ENCODE measurements around the gene ACTG1.
A peak's percentile ranks its signal among the peaks of the same experiment; 100 is the strongest.

ACTG1 gene

GRCh38 chr17:81552244-81553017, 39.8 kb upstream of the ACTG1 start, which contains the start of gene FAAP100:
Gene FAAP100, minus strand, starts transcription at chr17:81552353. Its CDS starts 23 bp downstream, at chr17:81552330.
- Histone ChIP-seq H3K36me3 (ENCODE audit: control insufficient read depth, insufficient read depth, low read length) (peaks cover 14% of the 10 kb centered on the region), H3K4me1 (ENCODE audit: control insufficient read depth, insufficient read depth, low read length, poor library complexity, severe bottlenecking) (peaks cover 18% of the 10 kb centered on the region), H3K27ac (ENCODE audit: insufficient read depth, low read length, poor library complexity, severe bottlenecking) (peak within 1 kb of the TSS; percentile 76), H3K9me3 (ENCODE audit: control insufficient read depth, low read length) (no peaks in the 10 kb centered on the region), H3K4me3 (ENCODE audit: insufficient read depth, low read depth, low read length, poor library complexity, severe bottlenecking) (peak within 1 kb of the TSS; percentile 95), H3K27me3 (replicated peaks; ENCODE audit: control insufficient read depth, insufficient read depth, low read length, poor library complexity, severe bottlenecking) (no peaks in the 10 kb centered on the region)
- peak; percentile 62 to 76 (median 69) for DNase-seq

- no peaks in the 10 kb centered on the region for H3K27me3 ChIP-seq (replicated peaks; ENCODE audit: control insufficient read depth, insufficient read depth, low read length, poor library complexity, severe bottlenecking)
- peaks cover 22% of the 10 kb centered on the region for H3K36me3 ChIP-seq (ENCODE audit: control insufficient read depth, insufficient read depth, low read length)
- peaks cover 18% of the 10 kb centered on the region for H3K4me1 ChIP-seq (ENCODE audit: control insufficient read depth, insufficient read depth, low read length, poor library complexity, severe bottlenecking)
- H3K4me3 ChIP-seq (ENCODE audit: insufficient read depth, low read depth, low read length, poor library complexity, severe bottlenecking), result peak overlapping the region; percentile 95
- H3K9me3 ChIP-seq (ENCODE audit: control insufficient read depth, low read length), result no peaks in the 10 kb centered on the region
- DNase-seq, result no peak
- peak overlapping the region; percentile 76 for H3K27ac ChIP-seq (ENCODE audit: insufficient read depth, low read length, poor library complexity, severe bottlenecking)
Measured at GRCh38 chr17:81551458-81552243, 39.1 kb upstream of the ACTG1 start.

- H3K27me3 ChIP-seq (replicated peaks; ENCODE audit: control insufficient read depth, insufficient read depth, low read length, poor library complexity, severe bottlenecking), result no peaks in the 10 kb centered on the region
- H3K27ac ChIP-seq (ENCODE audit: insufficient read depth, low read length, poor library complexity, severe bottlenecking), result no peak overlapping the region
- peaks cover 29% of the 10 kb centered on the region for H3K36me3 ChIP-seq (ENCODE audit: control insufficient read depth, insufficient read depth, low read length)
- H3K4me1 ChIP-seq (ENCODE audit: control insufficient read depth, insufficient read depth, low read length, poor library complexity, severe bottlenecking), result peaks cover 18% of the 10 kb centered on the region
- H3K9me3 ChIP-seq (ENCODE audit: control insufficient read depth, low read length), result no peaks in the 10 kb centered on the region
- DNase-seq, result no peak
- peak overlapping the region; percentile 95 for H3K4me3 ChIP-seq (ENCODE audit: insufficient read depth, low read depth, low read length, poor library complexity, severe bottlenecking)
Measured at GRCh38 chr17:81550830-81551457, 38.3 kb upstream of the ACTG1 start.

GRCh38 chr17:81550285-81550684, 37.7 kb upstream of the ACTG1 start:
- H3K36me3 ChIP-seq (ENCODE audit: control insufficient read depth, insufficient read depth, low read length), result peaks cover 35% of the 10 kb centered on the region
- peaks cover 18% of the 10 kb centered on the region for H3K4me1 ChIP-seq (ENCODE audit: control insufficient read depth, insufficient read depth, low read length, poor library complexity, severe bottlenecking)
- no peak overlapping the region for H3K4me3 ChIP-seq (ENCODE audit: insufficient read depth, low read depth, low read length, poor library complexity, severe bottlenecking)

GRCh38 chr17:81549826-81550225, 37.2 kb upstream of the ACTG1 start:
- Histone ChIP-seq H3K36me3 (ENCODE audit: control insufficient read depth, insufficient read depth, low read length) (peaks cover 36% of the 10 kb centered on the region), H3K9me3 (ENCODE audit: control insufficient read depth, low read length) (no peaks in the 10 kb centered on the region), H3K4me1 (ENCODE audit: control insufficient read depth, insufficient read depth, low read length, poor library complexity, severe bottlenecking) (peaks cover 18% of the 10 kb centered on the region), H3K27ac (ENCODE audit: insufficient read depth, low read length, poor library complexity, severe bottlenecking) (no peak overlapping the region), H3K27me3 (replicated peaks; ENCODE audit: control insufficient read depth, insufficient read depth, low read length, poor library complexity, severe bottlenecking) (no peaks in the 10 kb centered on the region), H3K4me3 (ENCODE audit: insufficient read depth, low read depth, low read length, poor library complexity, severe bottlenecking) (no peak overlapping the region)
- DNase-seq, result no peak

More at GRCh38 chr17:81550285-81550684, 37.7 kb upstream of the ACTG1 start:
- Histone ChIP-seq H3K9me3 (ENCODE audit: control insufficient read depth, low read length) (no peaks in the 10 kb centered on the region), H3K27ac (ENCODE audit: insufficient read depth, low read length, poor library complexity, severe bottlenecking) (no peak overlapping the region), H3K27me3 (replicated peaks; ENCODE audit: control insufficient read depth, insufficient read depth, low read length, poor library complexity, severe bottlenecking) (no peaks in the 10 kb centered on the region)
- DNase-seq, result no peak

GRCh38 chr17:81549031-81549557, 36.5 kb upstream of the ACTG1 start:
- peaks cover 17% of the 10 kb centered on the region for H3K4me1 ChIP-seq (ENCODE audit: control insufficient read depth, insufficient read depth, low read length, poor library complexity, severe bottlenecking)
- H3K27me3 ChIP-seq (replicated peaks; ENCODE audit: control insufficient read depth, insufficient read depth, low read length, poor library complexity, severe bottlenecking), result no peaks in the 10 kb centered on the region
- no peak for DNase-seq
- no peak overlapping the region for H3K4me3 ChIP-seq (ENCODE audit: insufficient read depth, low read depth, low read length, poor library complexity, severe bottlenecking)
- no peak overlapping the region for H3K27ac ChIP-seq (ENCODE audit: insufficient read depth, low read length, poor library complexity, severe bottlenecking)
- H3K9me3 ChIP-seq (ENCODE audit: control insufficient read depth, low read length), result no peaks in the 10 kb centered on the region
- H3K36me3 ChIP-seq (ENCODE audit: control insufficient read depth, insufficient read depth, low read length), result peaks cover 40% of the 10 kb centered on the region

GRCh38 chr17:81547614-81547982, 35.0 kb upstream of the ACTG1 start:
- peaks cover 55% of the 10 kb centered on the region for H3K36me3 ChIP-seq (ENCODE audit: control insufficient read depth, insufficient read depth, low read length)
- peaks cover 9% of the 10 kb centered on the region for H3K4me1 ChIP-seq (ENCODE audit: control insufficient read depth, insufficient read depth, low read length, poor library complexity, severe bottlenecking)
- DNase-seq, result no peak
- no peak overlapping the region for H3K27ac ChIP-seq (ENCODE audit: insufficient read depth, low read length, poor library complexity, severe bottlenecking)
- no peak overlapping the region for H3K4me3 ChIP-seq (ENCODE audit: insufficient read depth, low read depth, low read length, poor library complexity, severe bottlenecking)
- no peaks in the 10 kb centered on the region for H3K27me3 ChIP-seq (replicated peaks; ENCODE audit: control insufficient read depth, insufficient read depth, low read length, poor library complexity, severe bottlenecking)
- no peaks in the 10 kb centered on the region for H3K9me3 ChIP-seq (ENCODE audit: control insufficient read depth, low read length)

GRCh38 chr17:81546906-81547613, 34.5 kb upstream of the ACTG1 start:
- Histone ChIP-seq H3K27me3 (replicated peaks; ENCODE audit: control insufficient read depth, insufficient read depth, low read length, poor library complexity, severe bottlenecking) (no peaks in the 10 kb centered on the region), H3K4me1 (ENCODE audit: control insufficient read depth, insufficient read depth, low read length, poor library complexity, severe bottlenecking) (peaks cover 9% of the 10 kb centered on the region), H3K36me3 (ENCODE audit: control insufficient read depth, insufficient read depth, low read length) (peaks cover 55% of the 10 kb centered on the region), H3K9me3 (ENCODE audit: control insufficient read depth, low read length) (no peaks in the 10 kb centered on the region), H3K27ac (ENCODE audit: insufficient read depth, low read length, poor library complexity, severe bottlenecking) (no peak overlapping the region), H3K4me3 (ENCODE audit: insufficient read depth, low read depth, low read length, poor library complexity, severe bottlenecking) (no peak overlapping the region)
- no peak for DNase-seq

GRCh38 chr17:81545160-81545949, 32.8 kb upstream of the ACTG1 start:
- Histone ChIP-seq H3K36me3 (ENCODE audit: control insufficient read depth, insufficient read depth, low read length) (peaks cover 66% of the 10 kb centered on the region), H3K4me3 (ENCODE audit: insufficient read depth, low read depth, low read length, poor library complexity, severe bottlenecking) (no peak overlapping the region), H3K27me3 (replicated peaks; ENCODE audit: control insufficient read depth, insufficient read depth, low read length, poor library complexity, severe bottlenecking) (no peaks in the 10 kb centered on the region)

More at GRCh38 chr17:81545160-81545949, 32.8 kb upstream of the ACTG1 start:
- no peak overlapping the region for H3K27ac ChIP-seq (ENCODE audit: insufficient read depth, low read length, poor library complexity, severe bottlenecking)
- no peaks in the 10 kb centered on the region for H3K4me1 ChIP-seq (ENCODE audit: control insufficient read depth, insufficient read depth, low read length, poor library complexity, severe bottlenecking)
- no peak for DNase-seq
- H3K9me3 ChIP-seq (ENCODE audit: control insufficient read depth, low read length), result no peaks in the 10 kb centered on the region
